ENCODE data around the gene KHSRP.

DNA sequence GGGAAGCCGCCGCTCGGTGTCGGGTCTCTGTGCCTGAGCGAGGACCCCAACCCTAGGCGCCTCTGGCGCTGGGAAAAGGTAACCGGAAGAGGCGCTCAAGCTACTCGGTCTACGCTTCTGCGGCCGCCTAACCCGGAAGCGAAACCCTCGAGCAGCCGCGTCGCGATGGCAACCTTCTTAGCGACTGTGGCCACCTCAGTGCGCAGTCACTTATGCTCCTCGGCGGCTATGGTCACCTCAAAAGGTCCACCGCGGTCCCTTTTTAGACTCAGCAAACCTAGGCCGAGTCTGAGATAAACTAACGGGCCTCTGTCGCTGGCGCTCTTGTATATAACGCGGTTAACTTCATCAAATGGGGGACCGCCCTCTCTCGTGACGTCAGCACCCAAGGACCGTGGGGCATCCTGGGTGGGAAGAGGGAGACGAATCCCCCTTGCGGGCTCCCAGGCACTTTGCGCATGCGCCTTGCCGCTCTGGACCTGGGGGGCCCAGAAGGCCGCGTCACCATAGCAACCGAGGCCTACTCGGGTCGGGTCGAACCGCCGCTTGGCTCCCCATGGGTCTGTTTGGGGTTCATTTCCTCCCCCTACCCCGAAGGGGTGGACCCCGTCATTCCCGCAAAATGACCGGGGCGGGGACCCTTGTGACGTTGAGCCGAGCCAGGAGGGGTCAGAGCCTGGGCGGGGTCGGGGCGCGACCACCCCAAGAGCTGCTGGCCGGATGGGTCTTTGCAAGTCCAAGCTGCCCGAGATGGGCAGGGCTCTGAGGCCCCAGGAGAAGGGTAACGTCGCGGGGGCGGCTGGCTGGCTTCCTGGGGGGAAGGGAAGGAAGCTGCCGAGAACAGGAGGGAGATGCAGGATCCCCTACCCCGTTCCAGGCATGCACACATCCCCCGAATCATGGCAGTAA, 31.3 kb downstream of the KHSRP start, which contains the start of gene GTF2F1:
- peak; percentile 92 for TF ChIP-seq PHF20 (CRISPR knock-in tag; IDR thresholded peaks at IDR 0.05)
- TF ChIP-seq POLR2A (IDR thresholded peaks at IDR 0.05; ENCODE audit: insufficient read depth in 1 of 2, low read depth in 2 of 2, low read length in 2 of 2) = peak; percentile 52 to 70; a peak in 3 of 4 replicates
- TF ChIP-seq, protein P1, sequence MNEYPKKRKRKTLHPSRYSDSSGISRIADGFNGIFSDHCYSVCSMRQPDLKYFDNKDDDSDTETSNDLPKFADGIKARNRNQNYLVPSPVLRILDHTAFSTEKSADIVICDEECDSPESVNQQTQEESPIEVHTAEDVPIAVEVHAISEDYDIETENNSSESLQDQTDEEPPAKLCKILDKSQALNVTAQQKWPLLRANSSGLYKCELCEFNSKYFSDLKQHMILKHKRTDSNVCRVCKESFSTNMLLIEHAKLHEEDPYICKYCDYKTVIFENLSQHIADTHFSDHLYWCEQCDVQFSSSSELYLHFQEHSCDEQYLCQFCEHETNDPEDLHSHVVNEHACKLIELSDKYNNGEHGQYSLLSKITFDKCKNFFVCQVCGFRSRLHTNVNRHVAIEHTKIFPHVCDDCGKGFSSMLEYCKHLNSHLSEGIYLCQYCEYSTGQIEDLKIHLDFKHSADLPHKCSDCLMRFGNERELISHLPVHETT (CRISPR knock-in tag; conservative IDR thresholded peaks at IDR 0.05) = no peak
- TF ChIP-seq RNF219 (CRISPR knock-in tag; IDR thresholded peaks at IDR 0.05) = peak; percentile 63; the same call in 1 of the 2 replicates
- no peak for TF ChIP-seq RELA (CRISPR knock-in tag; IDR thresholded peaks at IDR 0.05)
- TF ChIP-seq SOX13 (IDR thresholded peaks at IDR 0.05) = no peak
- TF ChIP-seq SOX13 (CRISPR knock-in tag; conservative IDR thresholded peaks at IDR 0.05 in 1 of 2, IDR thresholded peaks at IDR 0.05 in 1 of 2) = no peak
- TF ChIP-seq MLLT10 (CRISPR knock-in tag; IDR thresholded peaks at IDR 0.05) = no peak
- TF ChIP-seq, protein P2, sequence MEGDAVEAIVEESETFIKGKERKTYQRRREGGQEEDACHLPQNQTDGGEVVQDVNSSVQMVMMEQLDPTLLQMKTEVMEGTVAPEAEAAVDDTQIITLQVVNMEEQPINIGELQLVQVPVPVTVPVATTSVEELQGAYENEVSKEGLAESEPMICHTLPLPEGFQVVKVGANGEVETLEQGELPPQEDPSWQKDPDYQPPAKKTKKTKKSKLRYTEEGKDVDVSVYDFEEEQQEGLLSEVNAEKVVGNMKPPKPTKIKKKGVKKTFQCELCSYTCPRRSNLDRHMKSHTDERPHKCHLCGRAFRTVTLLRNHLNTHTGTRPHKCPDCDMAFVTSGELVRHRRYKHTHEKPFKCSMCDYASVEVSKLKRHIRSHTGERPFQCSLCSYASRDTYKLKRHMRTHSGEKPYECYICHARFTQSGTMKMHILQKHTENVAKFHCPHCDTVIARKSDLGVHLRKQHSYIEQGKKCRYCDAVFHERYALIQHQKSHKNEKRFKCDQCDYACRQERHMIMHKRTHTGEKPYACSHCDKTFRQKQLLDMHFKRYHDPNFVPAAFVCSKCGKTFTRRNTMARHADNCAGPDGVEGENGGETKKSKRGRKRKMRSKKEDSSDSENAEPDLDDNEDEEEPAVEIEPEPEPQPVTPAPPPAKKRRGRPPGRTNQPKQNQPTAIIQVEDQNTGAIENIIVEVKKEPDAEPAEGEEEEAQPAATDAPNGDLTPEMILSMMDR (CRISPR knock-in tag; IDR thresholded peaks at IDR 0.05) = peak; percentile 54
